NCI-H1694 treated with DMSO at 0.1 percent for 48 hours (cell line): ENCODE measurements around the gene ITPR2.
"Not testable (repeated sequence)": the region's sequence is repeated elsewhere in the genome, so short reads cannot be mapped to it uniquely, and the experiment has no call there.

ENCODE experiments used
- DNase-seq: peaks from one replicate; lab custom pipeline; 2025; lab: John Stamatoyannopoulos, UW

The ITPR2 gene

GRCh38 chr12:26563552-26563951 is 269.4 kb downstream of the ITPR2 start:
- no peak for DNase-seq

GRCh38 chr12:26557326-26557725 is 275.7 kb downstream of the ITPR2 start:
- DNase-seq: no peak

- DNase-seq: no peak
Observed at GRCh38 chr12:26556916-26557315, 276.1 kb downstream of the ITPR2 start.

- DNase-seq: no peak
Observed at GRCh38 chr12:26555139-26555538, 277.9 kb downstream of the ITPR2 start.

- DNase-seq: no peak
Observed at GRCh38 chr12:26554332-26554731, 278.7 kb downstream of the ITPR2 start.

- no peak for DNase-seq
Observed at GRCh38 chr12:26551385-26551784, 281.6 kb downstream of the ITPR2 start.

- DNase-seq: no peak
Observed at GRCh38 chr12:26548227-26548626, 284.8 kb downstream of the ITPR2 start.

GRCh38 chr12:26546535-26547314 is 286.3 kb downstream of the ITPR2 start:
- DNase-seq: no peak

- no peak for DNase-seq
Observed at GRCh38 chr12:26539131-26539530, 293.9 kb downstream of the ITPR2 start.

GRCh38 chr12:26537651-26538050 is 295.3 kb downstream of the ITPR2 start:
- no peak for DNase-seq

GRCh38 chr12:26537126-26537525 is 295.9 kb downstream of the ITPR2 start:
- no peak for DNase-seq

GRCh38 chr12:26535826-26536225 is 297.2 kb downstream of the ITPR2 start:
- DNase-seq: no peak

GRCh38 chr12:26534071-26534470 is 298.9 kb downstream of the ITPR2 start:
- no peak for DNase-seq

GRCh38 chr12:26533211-26533610 is 299.8 kb downstream of the ITPR2 start:
- no peak for DNase-seq

- no peak for DNase-seq
Observed at GRCh38 chr12:26530461-26530860, 302.5 kb downstream of the ITPR2 start.

- no peak for DNase-seq
Observed at GRCh38 chr12:26528943-26529342, 304.1 kb downstream of the ITPR2 start.

- no peak for DNase-seq
Observed at GRCh38 chr12:26527682-26528081, 305.3 kb downstream of the ITPR2 start.

- no peak for DNase-seq
Observed at GRCh38 chr12:26524862-26525465, 308.0 kb downstream of the ITPR2 start.

GRCh38 chr12:26523708-26524150 is 309.3 kb downstream of the ITPR2 start:
- DNase-seq: no peak

GRCh38 chr12:26520869-26521268 is 312.1 kb downstream of the ITPR2 start:
- no peak for DNase-seq

- no peak for DNase-seq
Observed at GRCh38 chr12:26520109-26520508, 312.9 kb downstream of the ITPR2 start.

- no peak for DNase-seq
Observed at GRCh38 chr12:26519462-26519861, 313.5 kb downstream of the ITPR2 start.

GRCh38 chr12:26517320-26517719 is 315.7 kb downstream of the ITPR2 start:
- DNase-seq: not testable (repeated sequence)

- no peak for DNase-seq
Observed at GRCh38 chr12:26514364-26514763, 318.6 kb downstream of the ITPR2 start.
